A204.1 (cell line): ENCODE results near the gene ADAMTSL1.

ENCODE experiments used
- FAIRE-seq: peaks from 2 replicates; lab custom pipeline; 2012; peaks lifted over from hg19 to GRCh38; lab: Jason Lieb, UNC

The ADAMTSL1 gene

GRCh38 chr9:18608371-18608770 lies 134.4 kb downstream of the ADAMTSL1 start:
- FAIRE-seq: no peak

- FAIRE-seq: no peak
Measured at GRCh38 chr9:18610956-18611355, 137.0 kb downstream of the ADAMTSL1 start.

- no peak for FAIRE-seq
Measured at GRCh38 chr9:18611971-18612370, 138.0 kb downstream of the ADAMTSL1 start.

DNA sequence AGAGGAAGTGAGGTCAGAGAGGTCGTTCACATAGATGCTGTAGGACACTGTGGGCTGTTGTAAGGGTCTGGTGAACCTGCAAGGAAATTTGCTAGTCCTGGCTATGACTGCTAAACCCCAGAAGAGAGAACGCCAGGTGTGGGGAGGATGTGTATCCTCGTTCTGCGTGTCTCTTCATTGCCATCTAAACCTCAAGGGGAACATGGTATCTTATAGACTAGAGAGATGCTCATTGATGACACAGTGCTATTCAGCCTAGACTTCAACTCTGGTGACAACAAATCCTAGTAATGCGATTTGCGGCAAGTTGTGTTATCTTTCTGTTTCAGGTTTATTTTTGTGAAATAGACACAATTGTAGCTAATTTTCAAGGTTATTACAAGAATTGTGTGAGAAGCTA lies 140.2 kb downstream of the ADAMTSL1 start:
- no peak for FAIRE-seq

DNA sequence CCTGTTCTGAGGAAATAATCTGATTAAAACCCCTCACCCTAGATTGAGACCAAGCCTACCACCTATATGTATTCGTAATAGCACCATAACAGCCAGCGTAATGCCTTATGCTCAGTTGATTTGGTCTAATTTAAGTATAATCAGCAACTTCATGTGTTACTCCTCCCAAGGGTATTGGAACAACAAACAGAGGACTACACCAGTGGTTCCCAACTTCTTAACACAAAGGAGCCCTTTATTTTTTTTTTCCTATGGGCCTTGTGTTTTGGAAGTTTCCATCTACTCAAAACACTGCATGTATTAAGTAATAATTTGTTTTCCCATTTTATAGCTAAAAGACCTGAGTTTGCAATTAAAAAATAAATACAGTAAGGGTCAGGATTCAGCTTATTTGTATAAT lies 140.7 kb downstream of the ADAMTSL1 start:
- no peak for FAIRE-seq

DNA sequence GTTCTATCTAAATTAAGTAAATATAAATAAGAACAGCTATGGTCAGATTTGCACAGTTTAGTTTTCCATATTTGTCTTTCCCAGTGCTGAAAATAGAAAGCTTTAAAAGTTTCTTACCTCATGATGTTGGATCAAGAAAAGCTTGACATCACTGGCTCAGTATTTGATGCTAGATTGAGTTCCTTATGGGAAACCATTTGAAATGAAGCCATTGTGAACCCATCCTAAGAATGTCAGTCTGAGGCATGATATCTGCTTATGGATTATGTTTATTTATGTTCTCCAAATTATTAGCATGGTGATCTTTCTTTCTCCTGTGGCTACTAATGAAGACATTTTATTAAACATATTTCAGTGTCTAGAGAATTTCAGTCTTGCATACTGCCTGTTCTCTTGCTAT lies 143.0 kb downstream of the ADAMTSL1 start:
- no peak for FAIRE-seq

- FAIRE-seq: no peak
Measured at GRCh38 chr9:18617759-18618158, 143.8 kb downstream of the ADAMTSL1 start.

DNA sequence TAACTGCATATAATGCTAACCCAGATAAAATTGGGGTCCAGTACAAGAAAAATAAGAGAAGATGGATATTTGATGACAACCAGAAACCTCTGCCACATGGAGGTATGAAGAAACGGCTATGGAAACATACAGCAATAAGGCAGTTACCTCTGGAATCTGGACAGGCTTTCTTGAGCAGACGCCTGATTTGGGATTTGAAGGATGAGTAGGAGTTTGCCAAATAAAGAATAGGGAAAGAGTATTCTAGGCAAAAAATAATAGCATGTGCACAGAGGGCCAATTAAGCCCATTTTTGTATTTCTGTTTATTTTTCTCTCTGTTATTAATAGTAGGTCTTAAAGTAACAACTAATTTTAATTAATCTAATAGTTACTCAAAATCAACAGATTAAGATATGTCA lies 144.9 kb downstream of the ADAMTSL1 start:
- no peak for FAIRE-seq

DNA sequence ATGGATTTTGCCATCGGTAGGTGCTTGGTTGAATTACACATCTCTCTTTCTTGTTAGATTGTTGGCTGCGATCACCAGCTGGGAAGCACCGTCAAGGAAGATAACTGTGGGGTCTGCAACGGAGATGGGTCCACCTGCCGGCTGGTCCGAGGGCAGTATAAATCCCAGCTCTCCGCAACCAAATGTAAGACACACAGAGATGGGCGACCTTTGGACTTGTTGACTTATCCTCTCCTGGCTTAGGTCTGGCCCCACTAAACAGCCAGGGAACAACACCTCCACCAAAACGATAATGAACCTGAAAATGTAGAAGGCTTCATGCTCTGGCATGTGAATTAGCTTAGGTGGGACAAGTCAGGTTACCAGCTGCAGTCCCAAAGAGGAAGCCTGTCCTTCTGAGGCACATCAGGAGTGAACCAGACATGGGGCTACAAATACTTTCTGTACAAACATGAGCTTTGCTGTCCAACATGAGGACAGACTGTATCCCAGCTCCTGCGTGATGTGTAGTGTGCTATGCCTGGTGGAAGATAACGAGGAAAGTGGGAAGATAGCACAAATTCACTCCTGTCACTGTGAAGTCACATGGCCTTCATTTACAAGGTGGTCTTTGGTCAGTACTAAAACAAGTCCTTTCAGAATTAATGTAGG lies 148.4 kb downstream of the ADAMTSL1 start:
- no peak for FAIRE-seq

- no peak for FAIRE-seq
Measured at GRCh38 chr9:18623221-18624079, 149.5 kb downstream of the ADAMTSL1 start.

DNA sequence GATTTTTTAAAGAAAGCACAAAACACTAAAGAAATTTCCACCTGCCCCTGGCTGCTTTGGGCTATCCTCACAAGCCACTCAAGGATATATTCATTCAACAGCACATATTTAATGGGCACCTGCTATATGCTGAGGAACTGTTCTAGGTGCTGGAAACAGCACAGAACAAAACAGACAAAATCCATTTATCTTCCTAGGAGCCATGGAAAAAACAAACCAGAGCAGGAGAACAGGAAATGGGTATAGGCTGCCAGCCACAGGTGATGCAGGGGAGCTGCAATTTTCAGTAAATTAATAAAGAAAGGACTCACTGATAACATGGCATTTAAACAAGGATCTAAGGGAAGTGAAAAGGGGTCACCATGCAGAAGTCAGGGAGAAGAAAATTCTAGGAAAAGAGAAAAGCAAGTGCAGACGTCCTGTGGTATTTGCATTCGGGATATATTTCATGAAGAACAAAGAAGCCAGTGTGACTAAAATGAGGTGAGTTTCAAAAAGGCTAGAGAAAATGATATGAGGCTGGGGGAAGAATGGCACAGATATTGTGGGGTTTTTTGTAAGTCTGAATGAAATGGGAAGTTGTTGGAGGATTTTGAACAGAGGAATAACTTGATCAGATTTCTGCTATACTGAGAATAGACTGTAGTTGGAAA lies 152.2 kb downstream of the ADAMTSL1 start:
- no peak for FAIRE-seq

GRCh38 chr9:18629136-18629535 lies 155.2 kb downstream of the ADAMTSL1 start:
- no peak for FAIRE-seq

DNA sequence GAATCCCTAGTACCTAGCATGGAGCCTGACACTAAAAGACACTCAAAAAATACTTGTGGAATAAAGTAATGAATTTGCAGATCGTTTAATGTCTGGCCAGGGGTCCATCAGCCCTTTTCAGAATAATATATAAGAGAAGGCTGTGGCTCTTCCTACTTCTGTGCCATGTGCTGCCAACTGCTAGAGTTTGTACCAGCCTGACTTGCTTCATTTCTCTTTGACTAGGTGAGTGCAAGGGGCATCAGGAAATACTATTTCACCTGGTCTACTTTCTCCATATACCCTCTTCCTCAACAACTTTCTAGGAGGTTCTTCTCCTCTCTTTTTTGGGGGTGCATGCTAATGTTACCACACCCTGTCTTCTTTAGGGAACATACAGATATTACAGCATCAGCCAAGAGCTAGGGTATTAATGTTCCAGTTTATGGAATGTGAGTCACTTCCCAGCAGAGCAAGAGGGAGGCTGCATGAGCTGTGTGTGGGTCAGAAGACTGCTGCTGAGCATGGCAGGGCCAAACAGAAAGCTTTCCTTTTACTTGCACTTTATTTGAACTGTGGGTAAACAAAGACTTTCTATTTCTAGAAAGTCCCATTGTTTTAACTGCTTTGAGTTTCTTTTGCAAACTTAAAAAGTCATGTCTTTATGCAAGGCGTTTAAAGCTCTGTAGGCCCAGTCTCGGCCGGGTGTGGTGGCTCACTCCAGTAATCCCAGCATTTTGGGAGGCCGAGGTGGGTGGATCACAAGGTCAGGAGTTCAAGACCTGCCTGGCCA lies 158.9 kb downstream of the ADAMTSL1 start:
- FAIRE-seq: no peak

DNA sequence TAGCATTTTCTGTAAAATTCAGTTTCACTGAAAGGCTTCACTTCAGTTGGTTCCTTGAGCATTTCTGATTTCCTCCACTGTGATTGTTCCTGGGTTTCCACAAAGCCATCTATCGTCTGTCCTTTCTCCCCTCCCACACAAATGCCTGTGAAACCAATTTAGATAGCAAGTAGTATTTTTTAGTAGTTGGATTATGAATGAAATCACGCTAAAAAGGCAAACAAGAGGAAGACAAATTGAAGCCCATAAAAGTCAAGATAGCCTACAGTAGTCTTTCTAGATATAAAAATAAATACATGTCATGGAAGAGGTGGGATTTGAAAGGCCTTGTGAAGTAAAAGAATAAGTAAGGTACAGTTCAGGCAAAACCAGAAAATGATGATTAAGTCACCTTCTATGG lies 162.8 kb downstream of the ADAMTSL1 start:
- FAIRE-seq: no peak

- FAIRE-seq: no peak
Measured at GRCh38 chr9:18638371-18639249, 164.7 kb downstream of the ADAMTSL1 start.

GRCh38 chr9:18639911-18640310 lies 166.0 kb downstream of the ADAMTSL1 start:
- no peak for FAIRE-seq

- no peak for FAIRE-seq
Measured at GRCh38 chr9:18658804-18659705, 185.1 kb downstream of the ADAMTSL1 start.

DNA sequence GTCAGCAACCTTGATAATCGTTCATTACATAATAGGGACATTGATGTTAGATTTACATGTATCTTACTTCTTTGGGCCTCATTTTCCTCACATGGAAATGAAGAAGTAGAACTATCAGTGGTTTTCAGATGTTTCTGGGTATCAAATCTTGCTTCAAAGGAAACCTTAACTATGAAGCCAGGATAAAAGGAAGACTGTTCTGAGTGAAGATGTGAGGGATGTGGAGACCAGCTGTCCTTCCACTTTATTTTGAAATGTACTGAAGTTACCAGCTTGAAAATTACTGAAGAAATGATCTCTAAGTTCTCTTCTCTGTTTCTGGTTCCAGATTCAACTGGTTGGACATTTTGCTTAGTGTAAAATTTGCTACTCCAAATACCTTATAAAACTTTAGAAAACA lies 186.0 kb downstream of the ADAMTSL1 start:
- FAIRE-seq: no peak

DNA sequence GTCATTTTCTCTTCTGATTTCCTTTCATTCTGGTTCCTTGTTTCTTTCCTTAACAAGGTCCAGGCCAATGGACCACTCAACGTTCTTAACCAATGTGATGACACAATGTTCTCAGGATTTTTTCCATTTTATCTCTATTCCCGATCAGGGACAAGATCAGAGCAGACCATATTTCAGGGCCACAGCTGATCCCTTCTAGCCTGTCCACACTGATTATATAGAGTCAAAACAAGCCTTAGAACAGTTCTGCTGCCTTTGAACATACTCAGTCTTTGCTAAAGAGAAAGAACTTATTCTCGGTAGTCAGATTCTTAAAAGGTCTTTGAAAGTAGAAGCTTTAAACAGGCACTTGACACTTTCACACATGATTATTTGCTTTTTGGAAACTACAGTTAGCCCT lies 188.4 kb downstream of the ADAMTSL1 start:
- no peak for FAIRE-seq

- FAIRE-seq: no peak
Measured at GRCh38 chr9:18665947-18666346, 192.0 kb downstream of the ADAMTSL1 start.
